ENCODE results near the gene GRK4.

The GRK4 gene

DNA sequence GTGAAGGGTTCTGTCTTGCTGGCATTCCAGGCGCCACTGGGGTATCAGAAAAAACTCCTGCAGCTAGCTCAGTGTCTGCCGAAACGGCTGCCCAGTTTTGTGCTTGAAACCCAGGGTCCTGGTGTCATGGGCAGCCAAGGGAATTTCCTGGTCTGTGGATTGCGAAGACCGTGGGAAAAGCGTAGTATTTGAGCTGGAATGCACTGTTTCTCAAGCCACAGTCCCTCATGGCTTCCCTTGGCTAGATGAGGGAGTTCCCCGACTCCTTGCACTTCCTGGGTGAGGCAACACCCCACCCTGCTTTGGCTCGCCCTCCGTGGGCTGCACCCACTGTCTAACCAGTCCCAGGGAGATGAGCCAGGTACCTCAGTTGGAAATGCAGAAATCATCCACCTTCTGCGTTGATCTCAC, 40.2 kb upstream of the GRK4 start:
- peaks cover 76% of the 10 kb centered on the region for H3K36me3 Mint-ChIP-seq (ENCODE audit: low read depth)

DNA sequence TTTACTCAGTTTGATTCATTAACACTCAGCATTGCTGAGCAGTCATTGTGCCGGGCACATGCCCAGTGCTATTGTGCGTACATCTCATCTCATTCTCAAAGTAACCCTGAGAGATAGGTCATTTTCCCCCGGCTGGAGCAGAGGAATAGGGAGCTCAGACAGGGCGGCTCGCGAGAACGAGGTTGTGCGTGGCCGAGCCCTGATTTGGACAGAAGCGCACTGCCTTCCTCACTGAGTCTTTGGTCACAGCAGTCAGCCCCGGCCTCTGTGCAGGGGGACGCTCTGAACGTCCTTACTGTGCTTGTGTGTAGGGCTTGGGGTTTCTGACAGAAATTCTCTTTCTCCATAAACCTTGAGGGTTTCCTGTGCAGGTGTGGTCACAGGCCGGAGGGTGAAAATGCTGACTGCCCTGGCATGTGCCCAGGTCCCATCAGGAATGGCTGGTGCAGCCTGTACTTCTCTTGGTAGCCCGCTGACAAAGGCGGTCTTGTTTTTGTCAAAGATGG, 39.6 kb upstream of the GRK4 start:
- Mint-ChIP-seq H3K9me3 (peaks cover 18% of the 10 kb centered on the region), H3K27me3 (ENCODE audit: low read depth) (peaks cover 3% of the 10 kb centered on the region), H3K27ac (no peak overlapping the region), H3K4me1 (no peaks in the 10 kb centered on the region), H3K36me3 (ENCODE audit: low read depth) (peaks cover 75% of the 10 kb centered on the region), H3K4me3 (no peak overlapping the region)
- TF ChIP-seq, protein P1, sequence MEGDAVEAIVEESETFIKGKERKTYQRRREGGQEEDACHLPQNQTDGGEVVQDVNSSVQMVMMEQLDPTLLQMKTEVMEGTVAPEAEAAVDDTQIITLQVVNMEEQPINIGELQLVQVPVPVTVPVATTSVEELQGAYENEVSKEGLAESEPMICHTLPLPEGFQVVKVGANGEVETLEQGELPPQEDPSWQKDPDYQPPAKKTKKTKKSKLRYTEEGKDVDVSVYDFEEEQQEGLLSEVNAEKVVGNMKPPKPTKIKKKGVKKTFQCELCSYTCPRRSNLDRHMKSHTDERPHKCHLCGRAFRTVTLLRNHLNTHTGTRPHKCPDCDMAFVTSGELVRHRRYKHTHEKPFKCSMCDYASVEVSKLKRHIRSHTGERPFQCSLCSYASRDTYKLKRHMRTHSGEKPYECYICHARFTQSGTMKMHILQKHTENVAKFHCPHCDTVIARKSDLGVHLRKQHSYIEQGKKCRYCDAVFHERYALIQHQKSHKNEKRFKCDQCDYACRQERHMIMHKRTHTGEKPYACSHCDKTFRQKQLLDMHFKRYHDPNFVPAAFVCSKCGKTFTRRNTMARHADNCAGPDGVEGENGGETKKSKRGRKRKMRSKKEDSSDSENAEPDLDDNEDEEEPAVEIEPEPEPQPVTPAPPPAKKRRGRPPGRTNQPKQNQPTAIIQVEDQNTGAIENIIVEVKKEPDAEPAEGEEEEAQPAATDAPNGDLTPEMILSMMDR (IDR thresholded peaks at IDR 0.05; ENCODE audit: unreplicated experiment in 3 of 3), result no peak

More for the DNA sequence above, 40.2 kb upstream of the GRK4 start:
- Mint-ChIP-seq H3K9me3 (peaks cover 24% of the 10 kb centered on the region), H3K4me3 (no peak overlapping the region), H3K27ac (no peak overlapping the region), H3K4me1 (no peaks in the 10 kb centered on the region), H3K27me3 (ENCODE audit: low read depth) (peaks cover 3% of the 10 kb centered on the region)
- TF ChIP-seq, protein P1 (IDR thresholded peaks at IDR 0.05; ENCODE audit: unreplicated experiment in 3 of 3), result no peak

DNA sequence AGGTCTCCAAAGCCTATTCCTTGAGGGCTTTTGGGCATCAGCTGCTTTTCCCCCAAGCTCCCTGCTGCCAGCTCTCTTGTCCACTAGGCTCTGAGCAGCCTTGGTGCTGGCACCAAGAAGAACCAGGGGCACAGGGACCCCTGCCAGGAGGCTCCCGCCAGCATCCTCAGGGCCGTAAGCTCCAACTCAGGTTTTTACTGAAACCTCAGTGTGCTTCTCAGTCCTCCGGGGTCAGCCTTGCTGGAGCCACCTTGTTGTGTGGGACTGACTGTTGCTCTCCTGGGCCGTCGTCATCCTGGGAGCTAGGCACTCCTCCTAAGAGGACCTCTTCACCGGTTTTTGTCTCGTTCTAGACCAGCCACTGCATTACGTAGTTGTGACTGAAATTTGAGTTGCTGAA, 39.1 kb upstream of the GRK4 start:
- Mint-ChIP-seq H3K4me3 (no peak overlapping the region), H3K27ac (peak overlapping the region in 1 of 3 experiments; percentile 49), H3K27me3 (ENCODE audit: low read depth) (peaks cover 3% of the 10 kb centered on the region), H3K9me3 (peaks cover 16% of the 10 kb centered on the region), H3K36me3 (ENCODE audit: low read depth) (peaks cover 72% of the 10 kb centered on the region), H3K4me1 (no peaks in the 10 kb centered on the region)
- TF ChIP-seq, protein P1 (IDR thresholded peaks at IDR 0.05; ENCODE audit: unreplicated experiment in 3 of 3), result no peak

DNA sequence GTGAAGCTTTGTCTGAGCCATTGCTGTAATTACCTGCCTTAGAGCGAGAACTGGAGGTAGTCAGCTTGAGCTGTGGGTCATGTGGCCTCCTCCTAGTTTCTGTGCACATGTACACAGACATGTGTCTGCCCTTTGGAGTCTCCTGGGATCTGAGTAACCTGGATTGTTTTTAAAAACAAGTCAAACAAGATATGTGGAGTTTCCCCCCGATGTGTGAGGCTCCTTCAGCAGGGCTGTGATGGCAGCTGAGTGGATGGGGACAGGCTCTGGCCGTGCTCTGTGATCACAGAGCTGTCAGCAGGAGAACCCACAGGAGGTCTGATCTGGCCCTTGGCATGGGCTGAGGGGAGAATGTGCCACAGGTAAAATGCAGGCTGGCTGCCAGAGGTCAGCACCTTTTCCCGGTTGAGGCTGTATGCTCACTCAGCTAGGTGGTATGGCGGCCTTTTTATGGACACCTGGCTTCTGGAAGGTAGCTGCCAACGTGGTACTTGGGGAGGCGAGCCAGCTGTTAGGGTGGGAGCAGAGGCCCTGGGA, 38.5 kb upstream of the GRK4 start:
- peaks cover 11% of the 10 kb centered on the region for H3K9me3 Mint-ChIP-seq
- H3K27me3 Mint-ChIP-seq (ENCODE audit: low read depth), result peaks cover under 1% of the 10 kb centered on the region
- H3K36me3 Mint-ChIP-seq (ENCODE audit: low read depth), result peaks cover 67% of the 10 kb centered on the region
- TF ChIP-seq, protein P1 (IDR thresholded peaks at IDR 0.05; ENCODE audit: unreplicated experiment in 3 of 3), result no peak
- H3K4me1 Mint-ChIP-seq, result no peaks in the 10 kb centered on the region
- peak overlapping the region in 1 of 3 experiments; percentile 49 for H3K27ac Mint-ChIP-seq
- H3K4me3 Mint-ChIP-seq, result no peak overlapping the region

DNA sequence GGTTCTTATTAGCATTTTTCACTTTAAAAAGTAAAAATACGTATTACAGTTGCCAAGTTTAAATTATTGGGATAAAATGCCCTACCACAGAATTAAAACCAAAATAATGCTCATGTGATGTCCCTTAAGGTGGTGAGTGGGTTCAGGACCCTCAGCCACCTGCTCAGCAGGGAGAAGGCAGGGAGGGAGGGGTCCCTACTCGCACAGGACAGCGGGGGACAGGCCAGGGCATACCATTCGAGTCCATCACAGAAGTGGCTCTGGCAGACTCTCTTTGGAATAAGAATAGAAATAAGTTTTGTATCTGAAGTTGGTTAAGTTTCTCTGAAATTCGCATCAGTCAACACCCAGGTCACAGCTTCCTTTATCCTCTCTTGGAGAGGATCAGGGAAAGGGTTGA, 37.9 kb upstream of the GRK4 start:
- TF ChIP-seq, protein P1 (IDR thresholded peaks at IDR 0.05; ENCODE audit: unreplicated experiment in 3 of 3), result no peak
- Mint-ChIP-seq H3K36me3 (ENCODE audit: low read depth) (peaks cover 60% of the 10 kb centered on the region), H3K27me3 (ENCODE audit: low read depth) (no peaks in the 10 kb centered on the region), H3K4me1 (no peaks in the 10 kb centered on the region), H3K27ac (no peak overlapping the region), H3K9me3 (peaks cover 4% of the 10 kb centered on the region), H3K4me3 (no peak overlapping the region)
